Erythroblast (primary cell): ENCODE results near the gene RHOA.

ENCODE experiments used
- GATA1 ChIP-seq: IDR thresholded peaks from 2 replicates; pipeline ENCODE4 v1.6.1; 2011; ENCODE audit warnings: low read depth, mild to moderate bottlenecking, control low read depth, low read length, moderate library complexity
- POLR2A ChIP-seq: IDR thresholded peaks from 2 replicates; pipeline ENCODE4 v1.6.1; 2011; ENCODE audit warnings: mild to moderate bottlenecking, low read length

- TF ChIP-seq POLR2A, result no peak
- no peak for TF ChIP-seq GATA1
Measured at GRCh38 chr3:49316696-49317457, 94.9 kb downstream of the RHOA start.
